GM21528 (cell line): ENCODE measurements around the gene PIEZO2.
"Not testable (repeated sequence)": the region's sequence is repeated elsewhere in the genome, so short reads cannot be mapped to it uniquely, and the experiment has no call there.

Source experiments
- ATAC-seq: cut with Tn5 transposase; IDR thresholded peaks from one replicate; pipeline ENCODE4 v1.9.1; 2021; ENCODE audit warnings: mild to moderate bottlenecking, moderate library complexity; ENCODE audit not compliant: unreplicated experiment, low FRiP score

Gene PIEZO2

DNA sequence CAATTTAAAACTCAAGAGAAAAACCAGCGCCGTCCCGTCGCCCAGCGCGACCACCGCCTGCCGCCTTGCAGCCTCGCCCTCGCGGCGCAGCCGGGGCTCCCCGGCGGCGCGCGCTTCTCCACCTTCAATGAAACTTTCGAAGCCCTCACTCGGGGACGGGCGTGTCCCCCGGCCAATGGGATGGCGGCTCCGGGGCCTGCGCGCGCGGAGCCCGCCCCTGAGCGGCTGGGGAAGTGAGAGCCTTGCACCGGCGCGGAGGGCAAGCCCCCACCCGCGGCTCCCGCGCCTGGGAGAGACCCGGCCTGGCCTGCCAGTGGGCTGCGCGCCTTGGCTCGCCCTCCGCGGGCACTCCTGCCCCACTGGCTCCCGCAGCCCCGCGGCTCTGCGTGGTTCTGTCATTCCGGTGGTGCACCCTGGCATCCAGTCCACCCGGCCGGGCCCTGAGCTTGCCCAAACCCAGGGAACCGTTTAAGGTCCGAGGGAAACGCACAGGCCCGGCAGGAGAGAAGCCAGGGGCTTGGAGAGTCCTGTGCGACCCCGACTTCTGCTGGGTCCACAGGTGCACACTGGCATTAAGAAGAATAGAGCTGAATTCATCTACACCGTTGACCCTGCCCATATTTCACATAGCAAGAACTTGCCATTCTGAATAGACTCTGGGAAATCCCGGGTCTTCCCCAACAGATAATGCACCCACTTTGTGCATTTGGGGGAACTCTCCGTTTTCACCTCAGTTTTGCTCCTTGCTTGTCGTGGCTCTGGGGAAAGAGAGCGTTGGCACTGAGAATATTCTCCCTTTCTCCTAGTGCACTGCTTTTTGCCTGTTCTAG, at the start of gene PIEZO2:
Gene PIEZO2, minus strand, starts transcription at position 129 of the 830 bp plus-strand sequence. CDS start 981 bp downstream, outside the sequence.
- ATAC-seq: peak; percentile 58

DNA sequence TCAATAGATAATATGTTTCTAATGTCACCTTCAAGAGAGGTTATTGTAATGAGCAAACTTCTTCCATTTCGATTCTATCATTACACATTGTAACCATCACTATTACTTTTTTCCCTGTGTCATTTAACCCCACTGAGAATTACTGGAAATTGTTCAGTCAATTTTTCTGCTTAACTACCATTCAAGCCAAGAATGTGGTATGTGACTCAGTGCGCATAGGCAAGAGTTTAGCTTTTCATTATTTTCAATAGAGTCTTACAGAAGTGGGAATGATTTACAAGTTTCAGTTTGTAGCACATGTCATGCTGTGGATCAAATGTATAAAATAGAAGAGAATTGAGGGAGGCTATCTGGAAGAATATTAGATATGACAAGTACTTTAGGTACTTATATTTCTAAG, 34.3 kb upstream of the PIEZO2 start:
- no peak for ATAC-seq

GRCh38 chr18:11181629-11182028, 32.3 kb upstream of the PIEZO2 start:
- ATAC-seq: not testable (repeated sequence)

DNA sequence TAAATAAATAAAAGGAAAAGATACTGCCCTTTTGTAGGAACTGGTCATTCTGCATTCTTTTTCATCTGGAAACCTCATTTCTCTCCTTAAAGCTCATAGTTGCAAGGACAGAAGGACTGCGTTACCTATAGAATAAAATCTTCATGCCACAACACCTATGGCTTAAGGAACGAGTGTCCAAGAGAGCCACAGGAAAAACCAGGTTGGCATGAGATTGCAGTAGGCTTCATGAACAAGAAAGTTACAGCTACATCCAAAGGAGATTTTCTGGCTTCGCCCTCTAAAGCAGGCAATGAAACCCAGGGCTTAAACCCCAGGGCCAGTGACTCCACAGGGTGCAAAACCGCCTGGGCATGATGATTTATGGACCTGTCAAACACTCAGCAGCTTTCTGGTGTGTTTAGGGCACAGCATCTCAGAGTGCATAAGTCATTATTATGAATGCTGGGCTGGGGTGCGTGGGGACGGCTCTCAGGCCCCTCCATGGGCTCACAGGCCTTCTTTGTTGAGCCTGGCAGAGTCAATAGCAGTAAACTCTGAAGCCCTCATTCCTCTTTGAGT, 30.7 kb upstream of the PIEZO2 start:
- no peak for ATAC-seq

DNA sequence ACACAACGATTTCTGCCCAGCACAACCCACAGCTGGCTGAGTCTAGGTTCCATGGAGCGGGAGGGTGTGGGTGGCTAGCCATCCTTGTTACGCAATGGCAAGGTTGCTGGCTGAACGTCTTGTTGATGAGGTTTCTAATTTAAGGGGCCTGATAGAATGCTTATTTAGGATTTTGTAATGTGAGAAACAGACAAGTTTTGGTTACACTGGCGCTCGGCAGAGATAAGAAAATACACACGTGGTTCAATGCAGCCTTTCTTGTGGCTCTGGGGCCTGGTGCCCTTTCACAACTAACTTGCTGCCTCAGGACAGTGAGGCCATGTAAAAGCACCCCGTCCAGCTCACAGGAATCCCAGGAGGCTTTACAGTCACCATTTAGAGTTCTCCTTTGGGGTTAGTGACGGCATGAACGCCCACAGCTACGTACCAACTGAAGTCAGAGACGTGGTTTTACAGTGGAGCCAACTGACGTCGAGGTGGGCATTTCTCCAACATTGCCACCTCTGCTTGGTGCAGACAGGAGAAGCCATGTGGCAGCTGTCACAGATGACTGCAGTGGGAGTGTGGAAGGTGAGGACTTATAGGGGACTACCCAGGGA, 29.7 kb upstream of the PIEZO2 start:
- ATAC-seq: no peak

DNA sequence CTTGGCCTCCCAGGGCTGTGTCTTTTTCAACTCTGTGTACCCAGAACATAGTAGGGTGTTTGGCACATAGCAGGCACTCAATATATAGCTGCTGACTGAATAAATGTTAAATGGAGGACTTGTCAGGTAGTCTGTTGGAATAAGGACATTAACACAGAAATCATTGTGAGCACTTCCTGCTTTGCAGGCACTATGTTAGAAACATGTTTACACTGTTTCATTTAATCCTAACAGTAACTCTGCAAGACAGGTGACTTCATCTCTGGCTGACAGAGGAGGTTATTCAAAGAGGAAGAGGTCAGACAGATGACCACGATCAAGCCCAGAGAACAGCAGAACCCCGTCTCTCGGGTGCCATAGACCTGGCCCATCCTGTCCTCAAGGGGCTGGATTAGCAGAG, 28.0 kb upstream of the PIEZO2 start:
- no peak for ATAC-seq

GRCh38 chr18:11176481-11176881, 27.1 kb upstream of the PIEZO2 start:
- no peak for ATAC-seq

DNA sequence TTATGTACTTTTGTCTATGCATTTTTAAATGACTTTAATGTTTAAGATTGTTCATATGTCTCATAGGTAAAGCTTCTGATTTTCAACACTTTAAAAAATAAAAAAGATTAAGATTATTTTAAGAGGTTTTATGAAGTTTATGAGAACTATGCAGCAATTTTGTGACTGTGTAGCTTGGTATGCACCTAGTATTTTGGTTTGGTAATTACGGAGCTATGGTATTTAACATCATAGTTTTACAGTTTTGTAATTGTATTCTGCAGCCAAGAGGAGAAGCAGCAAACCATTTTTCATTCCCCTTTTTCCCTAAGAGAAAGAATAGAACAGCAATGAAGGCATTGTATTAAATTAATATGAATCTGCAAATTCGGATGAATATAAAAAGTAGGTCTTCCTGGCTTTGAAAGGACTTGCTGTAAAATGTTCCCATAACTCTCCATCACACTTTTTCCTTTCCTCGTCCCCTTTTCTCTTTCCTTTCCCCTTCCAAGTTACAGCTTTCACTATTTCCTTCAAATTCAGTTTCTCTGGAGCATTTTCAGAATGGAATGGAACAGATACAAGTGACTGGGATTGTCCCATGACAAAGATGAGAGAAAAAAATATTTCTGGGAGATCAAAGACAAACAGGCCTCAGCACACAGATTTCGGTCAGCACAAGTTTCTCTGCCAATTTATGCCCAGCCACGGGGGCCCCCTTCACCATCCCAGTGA, 26.1 kb upstream of the PIEZO2 start:
- no peak for ATAC-seq

- not testable (repeated sequence) for ATAC-seq
Measured at GRCh38 chr18:11174179-11174578, 24.8 kb upstream of the PIEZO2 start.

GRCh38 chr18:11167778-11168177, 18.4 kb upstream of the PIEZO2 start:
- no peak for ATAC-seq

DNA sequence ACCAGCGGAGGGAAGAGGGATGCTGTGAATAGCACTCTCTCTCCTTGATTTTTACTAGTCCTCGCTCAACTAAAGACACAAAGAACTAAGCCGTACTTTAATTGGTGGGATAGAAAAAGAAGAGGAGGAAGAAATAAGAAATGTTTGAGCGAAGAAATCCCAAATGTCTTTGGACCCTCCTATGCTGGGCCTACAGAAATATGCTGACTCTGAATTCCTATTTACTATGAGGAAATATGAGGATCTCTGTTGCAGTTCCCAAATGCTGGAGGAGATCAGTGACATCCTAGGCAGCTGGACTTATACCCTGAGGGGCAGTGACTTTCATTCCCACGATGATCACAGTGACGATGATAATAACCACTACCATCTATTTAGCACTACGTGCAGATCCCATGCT, 16.6 kb upstream of the PIEZO2 start:
- no peak for ATAC-seq

- ATAC-seq: no peak
Measured at GRCh38 chr18:11165138-11165537, 15.8 kb upstream of the PIEZO2 start.

GRCh38 chr18:11163665-11164064, 14.3 kb upstream of the PIEZO2 start:
- no peak for ATAC-seq

GRCh38 chr18:11162889-11163288, 13.5 kb upstream of the PIEZO2 start:
- ATAC-seq: no peak

DNA sequence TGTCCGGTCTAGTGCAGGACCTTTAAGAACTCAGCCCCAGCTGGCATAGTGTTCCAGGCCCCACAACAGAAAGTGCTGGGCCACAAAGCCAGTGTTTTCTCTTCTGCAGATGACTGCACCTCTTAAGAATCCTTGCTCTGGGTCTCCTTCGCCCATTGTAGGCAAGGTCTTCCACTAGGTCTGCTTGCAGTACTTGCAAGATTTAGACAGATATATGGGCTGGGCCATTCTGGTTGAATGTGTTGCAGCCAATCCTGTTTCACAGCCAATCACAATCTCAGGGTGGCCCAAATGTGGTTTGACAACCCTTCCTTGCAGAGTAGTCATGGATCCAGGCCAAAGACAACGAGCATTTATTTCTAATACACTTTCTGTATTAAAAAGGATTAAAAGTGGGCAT, 13.1 kb upstream of the PIEZO2 start:
- no peak for ATAC-seq

DNA sequence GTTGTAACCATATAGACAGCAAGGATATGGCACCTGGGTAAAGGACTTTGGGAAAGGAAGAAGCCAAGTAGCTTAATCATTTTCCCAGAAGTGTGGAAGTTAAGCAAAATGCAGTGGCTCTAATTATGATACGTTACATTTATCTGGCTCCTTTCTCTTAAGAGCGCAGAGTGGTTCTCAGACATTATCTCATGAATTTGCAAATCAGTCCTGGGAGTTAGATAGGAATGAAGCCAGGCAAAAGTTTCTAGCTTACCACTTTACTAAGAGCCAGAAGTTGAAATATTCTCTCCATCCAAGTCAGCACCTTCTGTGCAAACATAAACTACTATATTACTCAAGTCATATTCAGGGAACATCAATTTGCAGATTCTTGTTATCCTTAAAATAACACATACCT, 10.9 kb upstream of the PIEZO2 start:
- no peak for ATAC-seq

DNA sequence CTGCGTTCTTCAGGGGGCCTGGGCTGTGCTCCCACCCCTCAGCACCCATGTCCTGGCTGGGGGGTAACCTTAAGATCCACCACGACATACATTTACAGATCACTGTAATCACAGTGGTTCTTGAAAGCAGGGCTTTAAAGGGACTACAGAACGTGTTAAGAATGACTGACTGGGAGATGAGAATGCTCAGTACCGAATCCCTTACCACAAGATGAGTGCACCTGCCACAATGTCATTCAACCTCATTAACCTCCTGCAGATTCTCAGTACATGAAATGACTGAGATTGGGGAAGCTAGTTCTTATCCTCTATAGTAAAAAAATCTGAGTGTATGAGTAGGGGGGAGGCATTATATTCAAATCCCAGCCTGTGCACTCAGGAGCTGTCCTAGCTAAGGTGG, 10.5 kb upstream of the PIEZO2 start:
- ATAC-seq: no peak

DNA sequence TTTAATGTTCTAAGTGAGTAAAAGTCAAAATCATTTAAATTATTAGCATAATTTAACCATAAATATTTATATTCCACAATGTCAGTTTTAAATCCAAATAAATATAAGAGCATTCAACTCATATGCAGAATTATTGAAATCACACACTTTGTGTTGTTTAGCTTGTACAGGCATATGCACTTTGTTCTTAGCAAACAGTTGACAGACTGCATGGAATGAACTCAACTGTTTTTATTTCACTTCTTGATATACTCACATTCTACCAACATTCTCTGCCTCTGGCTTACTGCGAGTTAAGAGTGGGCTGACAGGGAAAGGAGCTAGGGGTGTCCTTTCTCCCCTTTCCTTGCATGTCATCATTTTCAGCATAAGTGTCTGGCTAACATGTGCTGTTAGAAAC, 7.6 kb upstream of the PIEZO2 start:
- no peak for ATAC-seq

- no peak for ATAC-seq
Measured at GRCh38 chr18:11155034-11155759, 5.8 kb upstream of the PIEZO2 start.

DNA sequence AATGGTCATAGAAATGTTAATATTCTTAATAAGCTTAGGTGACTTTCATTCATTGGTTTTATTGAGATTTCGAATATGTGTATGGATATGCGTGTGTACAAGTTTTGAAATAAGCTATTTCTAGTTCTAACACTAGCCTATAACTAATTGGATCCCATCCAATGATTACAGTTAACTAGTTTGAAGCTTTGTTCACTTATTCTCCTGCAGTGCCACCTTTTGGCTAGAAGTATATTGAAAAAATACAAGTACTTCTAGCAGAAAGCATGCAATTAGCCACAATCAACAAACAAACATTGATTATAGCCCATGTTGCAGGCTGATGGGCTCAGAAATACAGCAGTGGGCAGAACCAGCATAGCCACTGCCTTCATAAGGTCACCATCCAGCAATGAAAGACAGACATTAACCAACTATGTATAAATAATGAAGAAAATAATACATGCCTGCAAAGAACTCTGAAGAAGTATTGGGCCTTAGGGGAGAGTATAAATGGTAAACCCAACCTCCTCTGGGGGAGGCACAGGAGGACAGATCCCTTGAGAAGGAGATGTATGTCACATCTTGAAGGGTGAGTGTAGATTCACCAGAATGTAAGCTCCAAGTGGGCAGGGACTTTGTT, 5.1 kb upstream of the PIEZO2 start:
- no peak for ATAC-seq
